ENCODE measurements around the gene OPCML.

GRCh38 chr11:132685174-132685611 lies 847.1 kb downstream of the OPCML start:
- TF ChIP-seq CTCF (IDR thresholded peaks at IDR 0.05; ENCODE audit: low read length), result no peak
- TF ChIP-seq EZH2phosphoT487 (IDR thresholded peaks at IDR 0.05; ENCODE audit: low read length), result no peak
- no peak for TF ChIP-seq EZH2 (optimal IDR thresholded peaks at IDR 0.05; ENCODE audit: low read depth, low read length)
